Progenitor cell of endocrine pancreas (in vitro differentiated cells): ENCODE results near the gene ORM2. TPM values are rescaled to one million over a fixed set of nuclear protein-coding genes. Genes with fewer than 3 reads are reported as not detected.
"Not testable (repeated sequence)": the region's sequence is repeated elsewhere in the genome, so short reads cannot be mapped to it uniquely, and the experiment has no call there.

Experiments
- DNase-seq: peaks from one replicate; pipeline ENCODE4 v3.0.0; 2021; ENCODE audit warnings: low spot score; ENCODE audit not compliant: unreplicated experiment
- H3K27ac Mint-ChIP-seq: 2 replicates; pipeline ENCODE4 v1.8.0; 2021; ENCODE audit warnings: mild to moderate bottlenecking, moderate library complexity, mixed read lengths
- H3K27me3 Mint-ChIP-seq: 2 replicates; pipeline ENCODE4 v1.8.0; 2021; ENCODE audit warnings: mixed read lengths
- H3K36me3 Mint-ChIP-seq: 2 replicates; pipeline ENCODE4 v1.8.0; 2022; ENCODE audit warnings: mixed read lengths; ENCODE audit not compliant: insufficient read depth
- H3K4me1 Mint-ChIP-seq: 2 replicates; pipeline ENCODE4 v1.8.0; 2021; ENCODE audit warnings: low read depth, mixed read lengths
- H3K4me3 Mint-ChIP-seq: 2 replicates; pipeline ENCODE4 v1.8.0; 2021; ENCODE audit warnings: low read depth, mild to moderate bottlenecking, moderate library complexity, mixed read lengths
- H3K9me3 Mint-ChIP-seq: 2 replicates; pipeline ENCODE4 v1.8.0; 2021; ENCODE audit warnings: low read depth, mixed read lengths
- CTCF ChIP-seq: fragments of 200-600 bp; sonication (generic); IDR thresholded peaks from one replicate; pipeline ENCODE4 v1.5.0; 2021; ENCODE audit warnings: antibody characterized with exemption, mild to moderate bottlenecking; ENCODE audit not compliant: unreplicated experiment
- long read RNA-seq: library from polyadenylated mRNA; unstranded; transcript quantifications from one replicate; pipeline ENCODE4 v2.0.0, GENCODE V29; 2020
- total RNA-seq: library from RNA; stranded (reverse); gene quantifications from 2 replicates; pipeline ENCODE4 v1.2.1, GENCODE V29; 2021

Gene ORM2
- total RNA-seq: 3.2 and 5.4 TPM in 2 replicates
- long read RNA-seq, partial matches to known transcripts: 0 of 2 reads
- long read RNA-seq, other reads (novel, unspliced or antisense): 2 of 2 reads

GRCh38 chr9:114329625-114330022, at the start of gene ORM2:
TSS of gene ORM2 (plus strand) at chr9:114329869. CDS start at chr9:114329905, 36 bp downstream.
- H3K27ac Mint-ChIP-seq, H3K4me1 Mint-ChIP-seq, H3K4me3 Mint-ChIP-seq, H3K9me3 Mint-ChIP-seq, H3K27me3 Mint-ChIP-seq, DNase-seq, H3K36me3 Mint-ChIP-seq: not testable (repeated sequence)

GRCh38 chr9:114280636-114281472, 48.8 kb upstream of the ORM2 start:
- no peaks in the 10 kb centered on the region for H3K27me3 Mint-ChIP-seq
- TF ChIP-seq CTCF: no peak
- no peak for DNase-seq
- no peaks in the 10 kb centered on the region for H3K4me1 Mint-ChIP-seq
- no peak overlapping the region for H3K27ac Mint-ChIP-seq
- H3K4me3 Mint-ChIP-seq: no peak overlapping the region
- no peaks in the 10 kb centered on the region for H3K9me3 Mint-ChIP-seq
- peaks cover 26% of the 10 kb centered on the region for H3K36me3 Mint-ChIP-seq

GRCh38 chr9:114281473-114282103, 48.1 kb upstream of the ORM2 start:
- Mint-ChIP-seq H3K27ac (no peak overlapping the region), H3K4me3 (no peak overlapping the region), H3K27me3 (no peaks in the 10 kb centered on the region), H3K36me3 (peaks cover 20% of the 10 kb centered on the region), H3K4me1 (no peaks in the 10 kb centered on the region), H3K9me3 (no peaks in the 10 kb centered on the region)
- TF ChIP-seq CTCF: no peak
- DNase-seq: no peak

GRCh38 chr9:114282104-114282485, 47.6 kb upstream of the ORM2 start:
- DNase-seq: no peak
- Mint-ChIP-seq H3K4me3 (no peak overlapping the region), H3K9me3 (no peaks in the 10 kb centered on the region), H3K27ac (no peak overlapping the region), H3K27me3 (no peaks in the 10 kb centered on the region), H3K4me1 (no peaks in the 10 kb centered on the region), H3K36me3 (peaks cover 18% of the 10 kb centered on the region)
- no peak for TF ChIP-seq CTCF

GRCh38 chr9:114282507-114282906, 47.2 kb upstream of the ORM2 start:
- TF ChIP-seq CTCF: no peak
- Mint-ChIP-seq H3K4me3 (no peak overlapping the region), H3K36me3 (peaks cover 17% of the 10 kb centered on the region), H3K27me3 (no peaks in the 10 kb centered on the region), H3K4me1 (no peaks in the 10 kb centered on the region), H3K27ac (no peak overlapping the region), H3K9me3 (no peaks in the 10 kb centered on the region)
- no peak for DNase-seq
